Keratinocyte (primary cell): ENCODE data around the gene FNBP1.

Source experiments
- CTCF ChIP-seq, 3 experiments: IDR thresholded peaks in 1 of 3; conservative IDR thresholded peaks in 1 of 3; optimal IDR thresholded peaks in 1 of 3; 2 replicates in 2 of 3; 3 replicates in 1 of 3; pipeline versions ENCODE3 to v1.5.1; 2011; ENCODE audit warnings: low read length in 3 of 3, mild to moderate bottlenecking in 3 of 3, moderate library complexity in 2 of 3, control low read depth in 1 of 3, inconsistent platforms in 1 of 3; ENCODE audit not compliant: insufficient read depth in 2 of 3; ENCODE audit errors: extremely low read depth in 1 of 3
- EZH2 ChIP-seq: IDR thresholded peaks from one replicate; pipeline ENCODE4 v1.6.1; 2012; ENCODE audit warnings: inconsistent platforms, mild to moderate bottlenecking, low read length, moderate library complexity

- TF ChIP-seq CTCF (optimal IDR thresholded peaks at IDR 0.05 in 1 of 3, IDR thresholded peaks at IDR 0.05 in 1 of 3, conservative IDR thresholded peaks at IDR 0.05 in 1 of 3; ENCODE audit: extremely low read depth in 1 of 3, insufficient read depth in 2 of 3, low read length in 3 of 3): no peak
- no peak for TF ChIP-seq EZH2
Observed at GRCh38 chr9:129866394-129867135, 176.4 kb downstream of the FNBP1 start.
